Uterus (tissue), 2 donors: ENCODE data around the gene COL26A1.

ENCODE experiments used
- CTCF ChIP-seq, 4 experiments: fragments of 200-600 bp in 2 of 4; fragments of 450-650 bp in 2 of 4; sonication (generic) in 2 of 4; IDR thresholded peaks; one replicate each; pipeline ENCODE4 v1.5.1; 2016 to 2019; ENCODE audit warnings: antibody characterized with exemption in 4 of 4, mild to moderate bottlenecking in 2 of 4, moderate library complexity in 1 of 4
- POLR2A ChIP-seq, 2 donors: fragments of 450-650 bp; IDR thresholded peaks; one replicate each; pipeline ENCODE4 v1.6.1; 2016; ENCODE audit warnings: antibody characterized with exemption in 2 of 2, mild to moderate bottlenecking in 1 of 2, moderate library complexity in 1 of 2

- TF ChIP-seq CTCF (IDR thresholded peaks at IDR 0.05) = no peak
- TF ChIP-seq POLR2A (IDR thresholded peaks at IDR 0.05) = no peak
Measured at GRCh38 chr7:101328159-101328558, 34.5 kb upstream of the COL26A1 start.
